Omental fat pad (tissue), 4 donors: ENCODE results near the gene BMPR1B. TPM values are rescaled to one million over a fixed set of nuclear protein-coding genes. Genes with fewer than 3 reads are reported as not detected.

Experiments
- ATAC-seq: fragments of 150-250 bp; one replicate; pipeline ENCODE4 v1.9.1; 2016; ENCODE audit warnings: mild to moderate bottlenecking, moderate library complexity; ENCODE audit not compliant: low FRiP score
- DNase-seq: peaks from one replicate; pipeline ENCODE4 v3.0.0-alpha.2; 2019; ENCODE audit warnings: low spot score
- CTCF ChIP-seq, 3 donors: fragments of 450-650 bp; IDR thresholded peaks; one replicate each; pipeline ENCODE4 v1.5.1; 2016 to 2017; ENCODE audit warnings: antibody characterized with exemption in 3 of 3, mild to moderate bottlenecking in 3 of 3, moderate library complexity in 2 of 3
- total RNA-seq, 4 donors: library from RNA; depleted of rRNA; stranded (reverse); fragments of >200 nt; gene quantifications; one replicate each; pipeline ENCODE4 v1.1.0, GENCODE V29; 2016

Gene BMPR1B
- total RNA-seq, 4 donors from 2014 or later, result 0.19 to 1.9 (median 1.3) TPM

- DNase-seq (no peak), ATAC-seq (no peak)
- TF ChIP-seq CTCF (IDR thresholded peaks at IDR 0.05), result no peak
Measured at GRCh38 chr4:94936854-94937253, 179.1 kb downstream of the BMPR1B start.

GRCh38 chr4:94939791-94940519 lies 182.2 kb downstream of the BMPR1B start:
- no peak for DNase-seq
- TF ChIP-seq CTCF (IDR thresholded peaks at IDR 0.05), result no peak

GRCh38 chr4:94940520-94940908 lies 182.8 kb downstream of the BMPR1B start:
- ATAC-seq (no peak), DNase-seq (no peak)
- no peak for TF ChIP-seq CTCF (IDR thresholded peaks at IDR 0.05)

More at GRCh38 chr4:94939791-94940519, 182.2 kb downstream of the BMPR1B start:
- ATAC-seq, result no peak

DNA sequence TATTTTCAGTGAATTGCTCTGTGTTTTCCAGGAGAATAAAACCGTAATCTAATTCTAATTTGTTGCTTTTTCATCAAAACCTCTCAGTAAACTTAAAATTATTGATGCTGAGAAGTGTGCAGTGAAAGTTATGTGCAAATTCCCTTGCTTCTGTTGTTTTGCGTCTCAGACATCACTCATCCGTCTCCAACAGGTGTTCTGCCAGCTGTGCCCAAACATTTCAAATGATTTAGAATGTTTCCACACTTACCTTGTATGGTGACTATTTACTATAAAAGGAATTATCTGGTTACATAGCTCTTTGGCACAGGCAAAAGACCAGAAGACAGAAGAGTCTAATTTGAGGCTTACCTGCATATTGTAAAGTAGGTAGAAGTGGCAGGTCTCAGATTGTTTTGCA lies 184.0 kb downstream of the BMPR1B start:
- ATAC-seq (no peak), DNase-seq (no peak)
- TF ChIP-seq CTCF (IDR thresholded peaks at IDR 0.05), result no peak

DNA sequence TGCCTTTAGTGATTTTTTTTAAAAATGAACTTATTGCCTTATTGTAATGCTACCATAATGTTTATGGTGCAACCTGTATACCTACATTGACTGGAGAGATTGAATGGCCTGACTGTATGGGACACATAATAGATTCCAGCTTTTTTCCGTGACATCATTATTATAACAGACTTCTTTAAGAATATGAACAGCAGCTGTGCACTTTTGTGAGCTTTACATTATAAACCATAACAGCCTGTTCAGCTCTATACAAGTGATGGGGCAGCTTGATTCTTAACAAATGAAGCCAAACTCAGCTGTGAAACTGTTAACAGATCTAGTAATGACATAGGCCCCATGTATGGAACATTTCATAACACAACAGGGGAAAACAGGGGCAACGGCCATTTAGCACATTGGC lies 187.0 kb downstream of the BMPR1B start:
- TF ChIP-seq CTCF (IDR thresholded peaks at IDR 0.05), result no peak
- no peak for ATAC-seq

GRCh38 chr4:94947681-94948108 lies 189.9 kb downstream of the BMPR1B start:
- no peak for TF ChIP-seq CTCF (IDR thresholded peaks at IDR 0.05)
- no peak for ATAC-seq
- no peak for DNase-seq

More for the DNA sequence above, 187.0 kb downstream of the BMPR1B start:
- no peak for DNase-seq

DNA sequence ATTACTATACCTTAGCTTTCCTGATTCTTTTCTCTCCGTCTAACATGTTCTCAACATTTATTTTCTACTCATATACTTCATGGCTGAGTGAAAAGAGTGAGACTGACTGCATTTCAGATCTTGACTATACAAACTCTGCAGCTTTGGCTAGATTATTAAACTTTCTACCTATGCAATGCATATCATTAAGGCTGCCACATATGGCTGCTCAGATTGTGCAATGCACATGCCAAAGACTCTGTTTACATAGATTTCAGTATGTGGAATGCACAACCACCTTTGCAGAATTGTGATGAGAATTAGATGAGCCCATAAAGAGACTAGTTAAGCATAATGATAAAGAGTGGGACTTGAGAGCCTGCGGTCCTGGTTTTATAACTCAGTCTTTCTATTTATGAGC lies 196.5 kb downstream of the BMPR1B start:
- TF ChIP-seq CTCF (IDR thresholded peaks at IDR 0.05), result no peak
- ATAC-seq, result no peak
- DNase-seq, result no peak
